ENCODE data around the gene SAT2.

SAT2 gene

GRCh38 chr17:7577327-7578199 lies 50.1 kb downstream of the SAT2 start:
- in situ Hi-C loops (cut with MboI; ENCODE audit: low sequenced_read_pairs) = no loop called here

GRCh38 chr17:7576432-7576937 lies 51.1 kb downstream of the SAT2 start:
- in situ Hi-C loops (cut with MboI; ENCODE audit: low sequenced_read_pairs) = no loop called here
